COLO668 (cell line): ENCODE results near the gene CLECL1.
"Not testable (repeated sequence)": the region's sequence is repeated elsewhere in the genome, so short reads cannot be mapped to it uniquely, and the experiment has no call there.

Source experiments
- DNase-seq: peaks from one replicate; lab custom pipeline; 2025; ENCODE audit not compliant: unreplicated experiment; lab: John Stamatoyannopoulos, UW

CLECL1 gene

GRCh38 chr12:9721394-9722092, 11.4 kb downstream of the CLECL1 start:
- DNase-seq: no peak

- no peak for DNase-seq
Measured at GRCh38 chr12:9719790-9720189, 13.1 kb downstream of the CLECL1 start.

GRCh38 chr12:9718968-9719367, 13.9 kb downstream of the CLECL1 start:
- no peak for DNase-seq

- DNase-seq: no peak
Measured at GRCh38 chr12:9717070-9717925, 15.6 kb downstream of the CLECL1 start.

GRCh38 chr12:9713032-9713558, 19.8 kb downstream of the CLECL1 start:
- not testable (repeated sequence) for DNase-seq

- DNase-seq: no peak
Measured at GRCh38 chr12:9711664-9712063, 21.2 kb downstream of the CLECL1 start.

GRCh38 chr12:9710584-9711375, 22.1 kb downstream of the CLECL1 start:
- no peak for DNase-seq

- no peak for DNase-seq
Measured at GRCh38 chr12:9708853-9709252, 24.0 kb downstream of the CLECL1 start.

GRCh38 chr12:9707864-9708808, 24.8 kb downstream of the CLECL1 start:
- peak; percentile 22 for DNase-seq

GRCh38 chr12:9707356-9707755, 25.5 kb downstream of the CLECL1 start:
- DNase-seq: no peak

- DNase-seq: no peak
Measured at GRCh38 chr12:9706086-9706685, 26.7 kb downstream of the CLECL1 start.

GRCh38 chr12:9704561-9704960, 28.3 kb downstream of the CLECL1 start:
- not testable (repeated sequence) for DNase-seq

- no peak for DNase-seq
Measured at GRCh38 chr12:9702255-9702654, 30.6 kb downstream of the CLECL1 start.

GRCh38 chr12:9701380-9702154, 31.3 kb downstream of the CLECL1 start:
- no peak for DNase-seq

- no peak for DNase-seq
Measured at GRCh38 chr12:9700606-9700956, 32.3 kb downstream of the CLECL1 start.

- DNase-seq: no peak
Measured at GRCh38 chr12:9699898-9700605, 32.8 kb downstream of the CLECL1 start.

- no peak for DNase-seq
Measured at GRCh38 chr12:9699269-9699897, 33.5 kb downstream of the CLECL1 start.

GRCh38 chr12:9698681-9699080, 34.2 kb downstream of the CLECL1 start:
- no peak for DNase-seq
